ENCODE measurements around the gene PCYOX1L.

Gene PCYOX1L, protein sequence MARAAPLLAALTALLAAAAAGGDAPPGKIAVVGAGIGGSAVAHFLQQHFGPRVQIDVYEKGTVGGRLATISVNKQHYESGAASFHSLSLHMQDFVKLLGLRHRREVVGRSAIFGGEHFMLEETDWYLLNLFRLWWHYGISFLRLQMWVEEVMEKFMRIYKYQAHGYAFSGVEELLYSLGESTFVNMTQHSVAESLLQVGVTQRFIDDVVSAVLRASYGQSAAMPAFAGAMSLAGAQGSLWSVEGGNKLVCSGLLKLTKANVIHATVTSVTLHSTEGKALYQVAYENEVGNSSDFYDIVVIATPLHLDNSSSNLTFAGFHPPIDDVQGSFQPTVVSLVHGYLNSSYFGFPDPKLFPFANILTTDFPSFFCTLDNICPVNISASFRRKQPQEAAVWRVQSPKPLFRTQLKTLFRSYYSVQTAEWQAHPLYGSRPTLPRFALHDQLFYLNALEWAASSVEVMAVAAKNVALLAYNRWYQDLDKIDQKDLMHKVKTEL

DNA sequence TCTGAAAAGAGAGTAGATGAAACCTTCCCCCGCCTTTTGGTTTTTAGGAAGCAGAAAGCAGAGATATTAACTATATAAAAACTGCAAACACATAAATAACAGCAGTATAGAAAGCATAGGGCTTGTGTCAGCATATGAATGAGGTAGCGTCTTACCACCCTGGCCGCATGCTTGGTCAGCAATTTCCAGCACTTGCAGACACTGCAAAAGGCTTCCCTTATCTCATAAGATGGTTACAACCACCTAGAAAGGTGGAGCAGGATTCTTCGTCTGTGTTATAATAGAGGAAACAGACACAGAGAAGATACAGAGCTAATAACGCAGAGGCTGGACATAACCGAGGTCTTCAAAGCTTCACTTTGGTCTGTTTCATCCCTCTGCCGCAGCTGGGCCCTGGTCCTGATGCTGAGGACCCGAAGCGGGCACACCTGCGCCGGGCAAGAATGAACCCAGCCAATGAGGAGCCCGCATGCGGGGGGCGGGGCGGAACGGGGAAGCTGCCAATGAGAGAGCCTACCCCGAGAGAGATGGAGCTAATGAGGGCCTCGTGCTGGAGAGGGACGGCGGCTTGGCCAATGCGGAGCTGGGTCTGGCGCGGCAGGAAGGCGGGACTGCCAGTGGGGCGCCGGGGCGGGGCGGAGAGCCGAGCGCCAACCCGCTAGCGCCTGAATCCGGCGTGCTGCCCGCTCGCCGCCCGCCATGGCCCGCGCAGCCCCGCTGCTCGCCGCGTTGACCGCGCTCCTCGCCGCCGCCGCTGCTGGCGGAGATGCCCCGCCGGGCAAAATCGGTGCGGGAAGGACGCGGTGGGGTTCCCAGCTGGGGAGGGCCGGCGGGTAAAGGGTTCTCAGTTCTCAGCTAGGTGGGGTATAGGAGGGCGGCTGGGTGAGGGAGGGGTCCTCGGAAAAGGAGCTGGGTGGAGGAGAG, at the start of gene PCYOX1L:
Gene PCYOX1L, plus strand, starts transcription at position 677 of the 924 bp plus-strand sequence. Its CDS starts 23 bp downstream, at position 700.
- peak; percentile 91 for DNase-seq (ENCODE audit: low read depth)

DNA sequence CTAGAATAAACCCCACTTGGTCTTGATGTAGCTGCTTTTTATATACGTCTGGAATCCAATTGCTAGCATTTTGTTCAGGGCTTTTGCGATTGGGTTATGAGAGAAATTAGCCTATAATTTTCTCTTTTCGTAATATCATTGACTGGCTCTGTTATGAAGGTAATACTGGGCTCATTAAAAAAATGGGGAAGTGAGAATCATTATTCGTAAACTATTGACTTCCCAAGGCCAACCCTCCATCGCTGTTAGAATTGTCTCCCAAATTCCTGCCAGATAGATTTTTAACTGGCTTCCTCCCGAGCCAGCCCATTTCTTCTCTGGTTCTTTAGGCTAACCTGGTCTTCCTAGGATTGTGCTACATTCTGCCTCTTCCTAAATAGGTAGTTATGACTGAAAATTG, 48.5 kb upstream of the PCYOX1L start:
- DNase-seq (ENCODE audit: low read depth) = no peak

DNA sequence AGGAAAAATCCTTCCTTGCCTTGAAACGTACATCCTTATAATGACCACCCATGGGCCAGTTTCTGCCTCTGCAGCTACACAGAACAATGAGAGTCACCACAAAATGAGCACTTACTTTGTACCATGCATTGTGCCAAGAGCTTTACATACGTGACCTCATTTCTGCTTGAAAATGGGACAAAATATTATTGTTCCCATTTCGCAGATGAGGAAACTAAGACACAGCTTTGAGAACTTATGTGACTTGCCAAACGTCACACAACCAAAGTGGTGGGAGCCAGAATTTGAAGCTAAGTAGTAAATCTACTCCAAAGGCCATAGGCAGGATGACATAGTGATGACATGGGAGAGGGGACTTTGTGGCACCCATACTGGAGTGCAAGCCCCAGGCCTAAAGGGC, 47.4 kb upstream of the PCYOX1L start:
- DNase-seq (ENCODE audit: low read depth) = no peak

DNA sequence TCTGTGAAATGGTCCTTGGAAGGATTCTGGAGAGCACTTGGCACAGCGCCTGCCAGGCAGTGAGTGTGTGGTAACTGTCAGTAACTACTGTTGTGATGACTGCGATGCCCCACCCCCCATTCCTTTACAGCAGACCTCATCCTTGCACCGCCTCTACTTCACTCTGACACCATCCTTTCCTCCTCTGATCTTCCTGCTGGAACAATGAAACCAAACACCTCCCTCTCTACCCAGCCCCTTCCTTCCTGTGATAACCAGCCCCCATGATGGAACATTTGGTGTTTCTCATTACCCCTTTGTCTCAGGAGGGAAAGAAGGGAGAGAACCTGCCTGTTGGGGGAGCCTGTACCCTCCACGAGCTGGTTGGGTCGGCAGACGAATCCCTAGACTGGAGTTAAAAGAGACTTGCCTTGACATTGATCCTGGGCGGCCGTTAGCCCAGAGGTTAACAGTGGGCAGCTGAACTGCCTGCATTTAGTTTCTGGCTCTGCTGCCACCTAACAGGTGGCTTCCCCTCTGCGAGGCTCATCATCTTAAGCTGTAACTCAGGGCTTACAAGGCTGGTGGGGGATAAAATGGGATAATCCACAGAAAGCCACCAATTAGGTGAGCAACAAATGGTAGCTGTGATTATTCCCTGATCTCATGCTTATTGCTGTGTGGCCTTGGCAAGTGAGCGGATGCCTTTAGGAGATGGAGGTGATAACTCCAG, 46.7 kb upstream of the PCYOX1L start:
- DNase-seq (ENCODE audit: low read depth) = no peak

DNA sequence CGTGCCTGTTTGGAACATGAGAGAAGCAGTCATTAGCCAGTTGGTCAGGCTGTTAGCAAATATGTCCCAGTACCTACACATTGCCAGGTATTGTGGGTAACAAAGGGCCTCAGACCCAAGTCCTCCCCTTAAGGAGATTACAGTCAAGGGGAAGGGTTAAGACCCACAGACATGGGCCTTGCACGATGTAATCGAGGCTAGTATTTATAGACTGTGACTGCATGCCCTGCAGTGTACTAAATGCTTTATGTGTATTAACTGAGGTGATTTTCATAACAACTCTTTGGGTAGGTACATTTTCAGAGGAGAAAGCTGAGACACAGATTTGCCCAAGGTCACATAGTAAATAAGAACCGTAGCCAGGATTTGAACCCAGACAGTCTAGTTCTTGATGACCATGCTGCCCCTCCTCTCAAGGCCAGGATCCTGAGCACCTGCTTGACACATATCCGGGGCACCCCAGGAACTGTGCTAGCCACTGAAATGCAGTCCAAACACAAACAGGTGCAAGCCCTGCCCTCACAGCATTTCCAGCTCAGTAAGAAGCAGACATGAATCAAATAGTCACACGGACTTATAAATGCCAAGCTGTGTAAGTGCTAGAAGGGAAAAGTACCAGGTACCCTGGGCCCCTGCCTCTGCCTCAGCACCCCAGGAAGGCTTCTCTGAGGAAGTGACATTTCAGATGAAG, 44.5 kb upstream of the PCYOX1L start:
- no peak for DNase-seq (ENCODE audit: low read depth)

DNA sequence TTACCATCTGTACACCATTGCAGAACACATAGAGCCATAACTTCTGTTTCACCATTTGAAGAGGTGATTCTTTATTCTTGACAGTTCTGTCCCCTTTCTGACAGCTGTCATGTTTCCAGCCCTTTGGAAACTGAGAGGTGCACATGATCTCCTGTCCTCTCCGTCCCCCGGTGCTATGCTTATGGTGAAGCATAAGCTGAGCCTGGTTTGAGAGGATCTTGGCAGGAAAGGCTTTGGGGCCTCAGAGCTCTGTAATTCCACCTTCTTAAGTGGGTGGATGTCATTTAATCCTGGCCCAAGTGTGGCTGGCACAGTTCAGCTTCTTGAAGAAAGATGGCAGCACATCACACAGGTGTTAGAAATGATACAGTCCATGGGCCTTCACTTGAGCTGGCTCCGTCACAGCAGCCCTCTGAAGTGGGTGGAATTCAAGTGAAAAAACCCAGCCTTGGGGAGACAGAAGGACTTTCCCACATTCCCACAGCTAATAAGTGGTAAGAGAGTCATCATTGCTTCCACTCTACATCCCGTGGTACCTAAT, 43.2 kb upstream of the PCYOX1L start:
- no peak for DNase-seq (ENCODE audit: low read depth)

DNA sequence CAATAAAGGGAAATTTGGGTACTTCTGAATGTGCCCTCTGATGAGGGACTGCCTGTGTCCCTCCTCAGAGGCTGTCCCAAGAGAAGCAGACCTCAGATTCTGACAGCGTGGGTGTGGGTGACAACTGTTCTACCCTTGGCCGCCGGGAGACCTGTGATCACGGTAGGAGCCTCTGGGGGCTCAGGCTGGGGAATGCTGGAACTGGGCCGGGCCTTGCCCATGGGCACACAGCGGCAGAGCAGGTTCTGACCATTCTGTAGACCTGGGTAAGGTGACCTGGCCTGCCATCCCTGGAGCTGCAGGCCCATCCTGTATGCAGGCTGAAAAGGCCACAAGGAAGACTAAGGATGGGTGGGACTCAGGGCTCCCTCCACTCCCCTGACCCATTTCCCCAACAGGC, 42.1 kb upstream of the PCYOX1L start:
- no peak for DNase-seq (ENCODE audit: low read depth)

DNA sequence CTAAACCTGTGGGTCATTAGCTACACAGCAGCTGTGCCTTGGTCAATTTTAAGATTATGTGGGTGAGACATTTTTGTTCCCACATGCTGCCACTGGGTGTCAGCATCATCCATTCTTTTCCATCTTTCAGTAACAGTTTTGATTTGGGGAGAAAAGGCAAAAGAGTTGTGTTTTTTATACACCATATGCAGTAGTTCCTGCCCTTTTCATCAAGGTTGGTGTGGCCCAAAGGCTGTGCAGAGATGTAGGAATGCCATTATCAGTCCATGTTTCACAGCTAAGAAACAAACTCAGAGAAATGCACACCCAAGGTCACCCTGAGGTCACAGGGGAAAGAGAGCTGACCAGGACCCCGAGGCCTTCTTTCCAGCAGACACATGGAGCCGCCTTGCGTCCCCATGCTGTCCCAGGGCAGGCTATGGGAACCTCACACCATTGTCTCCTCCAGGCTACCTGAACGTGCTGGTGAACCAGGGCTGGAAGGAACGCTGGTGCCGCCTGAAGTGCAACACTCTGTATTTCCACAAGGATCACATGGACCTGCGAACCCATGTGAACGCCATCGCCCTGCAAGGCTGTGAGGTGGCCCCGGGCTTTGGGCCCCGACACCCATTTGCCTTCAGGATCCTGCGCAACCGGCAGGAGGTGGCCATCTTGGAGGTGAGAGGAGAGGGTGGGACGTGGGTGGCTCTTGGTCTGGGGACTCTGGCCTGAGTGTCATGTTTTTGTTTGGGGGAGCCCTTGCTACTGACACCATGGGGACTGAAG, 40.4 kb upstream of the PCYOX1L start:
- no peak for DNase-seq (ENCODE audit: low read depth)

DNA sequence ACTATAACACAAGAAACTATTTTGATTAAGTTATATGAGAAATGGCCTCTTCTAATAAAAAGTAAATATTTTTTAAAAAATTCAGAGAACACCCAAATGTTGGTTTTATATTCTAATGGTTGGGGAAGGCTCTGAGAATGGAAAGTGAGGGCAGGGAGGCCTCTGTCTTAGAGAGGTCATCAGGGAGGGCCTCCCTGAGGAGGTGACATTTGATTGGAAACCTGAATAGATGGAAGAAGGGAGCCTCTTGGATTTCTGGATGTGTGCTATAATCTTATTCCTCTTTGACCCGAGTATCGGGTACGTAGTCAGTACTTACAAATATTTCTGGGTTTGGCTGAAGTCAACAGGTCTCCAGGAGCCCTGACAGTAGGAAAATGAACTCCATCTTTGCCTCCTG, 38.7 kb upstream of the PCYOX1L start:
- no peak for DNase-seq (ENCODE audit: low read depth)

DNA sequence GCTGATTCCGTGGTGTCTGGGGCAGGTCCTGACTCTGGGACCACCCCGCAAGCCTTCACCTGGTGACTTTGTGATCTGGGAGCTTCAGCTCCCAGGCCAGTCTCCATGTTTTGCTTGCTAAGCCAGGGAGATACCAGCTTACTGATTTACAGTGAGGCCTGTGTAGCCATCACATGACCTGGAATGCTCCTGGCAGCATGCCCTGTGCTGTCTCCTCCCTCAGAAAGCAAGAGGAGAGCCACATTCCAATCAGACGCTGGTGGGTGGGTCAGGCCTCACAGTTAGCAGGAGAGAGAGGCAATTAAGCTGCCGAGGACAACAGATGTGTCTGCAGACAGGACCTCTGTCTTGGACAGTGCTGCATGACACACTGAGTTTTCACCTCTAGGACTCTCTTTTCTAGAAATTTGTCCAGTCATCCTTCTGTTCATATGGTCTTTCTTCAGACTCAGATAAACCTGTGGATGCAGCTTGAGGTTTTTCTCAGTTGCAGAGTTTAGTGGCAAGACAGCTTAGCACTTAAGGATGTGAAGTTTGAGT, 37.0 kb upstream of the PCYOX1L start:
- no peak for DNase-seq (ENCODE audit: low read depth)

DNA sequence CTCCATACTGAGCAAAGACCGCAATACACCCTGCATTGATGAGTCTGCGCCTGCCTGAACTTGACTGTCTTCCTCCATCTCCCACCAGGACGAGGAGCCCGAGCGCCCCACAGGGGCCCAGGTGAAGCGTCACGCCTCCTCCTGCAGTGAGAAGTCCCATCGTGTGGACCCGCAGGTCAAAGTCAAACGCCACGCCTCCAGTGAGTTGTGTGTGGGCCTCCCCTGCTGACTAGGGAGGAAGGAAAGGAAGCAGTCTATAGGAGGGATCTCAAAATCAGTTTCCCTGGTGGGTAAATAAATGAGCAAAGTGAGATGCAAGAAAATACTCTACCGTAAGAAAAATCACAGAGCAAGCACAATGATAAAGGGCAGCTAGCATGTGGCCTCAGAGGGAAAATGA, 35.3 kb upstream of the PCYOX1L start:
- DNase-seq (ENCODE audit: low read depth) = no peak

DNA sequence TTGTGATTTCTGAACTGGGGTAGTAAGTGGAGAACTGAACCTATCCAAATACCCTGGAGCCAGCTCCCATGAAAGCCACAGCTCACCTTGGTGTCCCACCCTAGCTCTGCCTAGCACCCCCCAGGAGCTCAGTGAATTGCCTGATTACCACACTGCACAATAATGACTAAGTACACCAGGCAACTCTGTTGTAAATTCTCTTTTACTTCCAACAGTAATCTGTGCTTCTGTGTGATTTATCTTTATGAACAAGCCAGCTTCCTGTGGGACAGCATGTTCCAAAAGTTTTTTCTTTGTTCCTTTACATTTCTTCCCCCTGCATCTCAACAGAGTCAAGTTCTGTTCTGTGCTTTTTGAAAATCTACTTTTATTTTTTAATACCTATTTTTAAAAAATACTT, 34.6 kb upstream of the PCYOX1L start:
- DNase-seq (ENCODE audit: low read depth) = no peak

DNA sequence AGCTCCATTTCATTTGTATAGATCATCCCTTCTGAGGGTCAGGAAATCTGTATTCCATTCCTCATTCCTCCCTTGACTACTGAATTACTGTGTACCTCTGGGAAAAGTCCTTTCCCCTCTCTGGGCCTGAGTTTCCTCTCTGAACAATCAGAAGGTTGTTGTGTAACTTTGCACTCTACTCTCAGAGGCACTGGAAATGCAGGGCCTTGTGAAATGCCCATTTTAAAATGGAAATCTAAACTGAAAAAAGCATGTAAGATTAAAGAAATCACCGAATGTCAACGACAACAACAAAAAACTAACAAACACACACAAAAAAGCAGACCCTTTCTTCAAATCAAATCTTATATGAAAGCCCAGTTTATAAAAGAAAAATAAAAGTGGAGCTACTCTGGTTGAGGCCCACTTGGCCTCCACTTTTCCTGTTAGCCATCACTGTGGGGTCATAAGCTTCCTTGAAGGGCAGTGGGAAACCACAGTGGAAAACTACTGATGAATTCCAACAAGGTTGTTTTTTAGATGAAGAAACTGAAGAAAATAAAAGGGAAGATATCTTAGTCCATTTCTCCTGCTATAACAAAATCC, 34.1 kb upstream of the PCYOX1L start:
- DNase-seq (ENCODE audit: low read depth) = no peak

DNA sequence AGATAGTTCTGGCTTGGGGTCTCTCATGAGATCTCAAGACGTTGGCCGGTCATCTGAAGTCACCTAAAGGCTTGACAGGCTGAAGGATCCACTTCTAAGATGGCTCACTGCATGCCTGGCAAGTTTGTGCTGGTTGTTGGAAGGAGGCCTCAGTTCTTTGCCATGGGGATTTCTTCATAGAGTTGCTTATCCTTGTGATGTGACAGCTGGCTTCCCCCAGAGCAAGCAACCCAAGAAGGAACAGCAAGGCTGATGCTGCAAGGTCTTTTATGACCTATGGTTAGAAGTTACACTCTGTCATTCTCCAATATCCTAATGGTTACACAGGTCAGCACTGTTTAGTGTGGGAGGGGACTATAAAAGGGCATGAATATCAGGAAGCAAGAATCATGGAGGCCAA, 33.2 kb upstream of the PCYOX1L start:
- no peak for DNase-seq (ENCODE audit: low read depth)

DNA sequence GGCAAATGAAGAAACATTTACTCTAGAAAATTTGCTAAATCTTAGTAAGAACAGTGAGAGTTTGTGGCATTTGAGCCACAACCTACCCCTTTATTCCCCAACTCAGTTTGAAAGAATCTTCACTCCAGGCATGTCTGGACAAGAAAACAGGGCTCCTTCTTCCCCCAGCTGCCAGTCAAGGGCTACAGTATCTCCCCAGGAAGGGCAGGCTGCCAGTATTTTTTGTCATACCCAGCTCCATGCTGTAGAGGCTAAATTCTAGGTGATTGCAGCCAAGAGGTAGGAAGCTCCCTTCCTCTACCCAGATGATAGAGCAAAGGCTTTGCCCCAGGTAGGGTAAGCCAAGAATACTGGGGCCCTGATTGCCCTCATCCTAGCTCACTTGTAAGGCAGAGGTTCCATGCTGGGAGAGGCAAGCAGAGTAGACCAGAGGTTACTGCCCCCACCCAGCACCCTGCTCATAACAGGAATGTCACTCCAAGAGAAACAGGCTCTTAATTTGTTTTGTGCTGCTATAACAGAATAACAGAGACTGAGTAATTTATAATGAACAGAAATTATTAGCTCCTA, 32.6 kb upstream of the PCYOX1L start:
- DNase-seq (ENCODE audit: low read depth) = no peak

DNA sequence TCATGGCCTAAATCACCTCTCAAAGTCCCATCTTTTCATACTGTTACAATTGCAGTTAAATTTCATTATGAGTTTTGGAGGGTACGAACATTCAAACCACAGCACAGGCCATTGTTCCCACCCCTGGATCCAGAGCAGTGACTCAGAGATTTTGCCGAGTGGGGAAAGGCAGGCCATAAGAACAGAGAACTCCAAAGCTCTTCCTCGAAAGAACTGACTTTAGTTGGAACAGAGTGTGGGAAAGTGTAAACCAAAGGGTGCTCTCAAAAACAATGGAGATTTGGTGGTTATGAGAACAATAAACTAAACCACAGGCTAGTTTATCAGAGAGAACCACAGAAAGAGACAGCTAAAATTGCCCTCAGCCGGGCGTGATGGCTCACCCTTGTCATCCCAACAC, 32.0 kb upstream of the PCYOX1L start:
- DNase-seq (ENCODE audit: low read depth) = no peak

DNA sequence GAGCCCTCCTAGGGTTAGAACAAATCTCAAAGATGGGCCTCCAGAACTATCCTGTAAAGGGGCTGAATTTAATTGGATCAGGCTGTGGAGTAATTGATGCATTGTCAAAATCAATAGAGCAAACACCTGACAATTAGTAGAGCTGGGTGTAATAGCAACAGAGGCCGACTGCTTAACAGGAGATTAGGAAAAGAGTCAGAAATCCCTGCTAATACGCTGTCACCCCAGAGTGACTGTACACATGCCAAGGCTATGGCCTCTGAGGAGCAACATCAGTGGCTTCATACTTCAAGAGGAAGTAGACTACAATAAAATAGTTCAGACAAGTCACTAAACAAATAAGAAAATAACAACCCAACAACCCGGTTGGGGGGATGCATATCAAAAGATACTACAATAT, 31.2 kb upstream of the PCYOX1L start:
- no peak for DNase-seq (ENCODE audit: low read depth)

DNA sequence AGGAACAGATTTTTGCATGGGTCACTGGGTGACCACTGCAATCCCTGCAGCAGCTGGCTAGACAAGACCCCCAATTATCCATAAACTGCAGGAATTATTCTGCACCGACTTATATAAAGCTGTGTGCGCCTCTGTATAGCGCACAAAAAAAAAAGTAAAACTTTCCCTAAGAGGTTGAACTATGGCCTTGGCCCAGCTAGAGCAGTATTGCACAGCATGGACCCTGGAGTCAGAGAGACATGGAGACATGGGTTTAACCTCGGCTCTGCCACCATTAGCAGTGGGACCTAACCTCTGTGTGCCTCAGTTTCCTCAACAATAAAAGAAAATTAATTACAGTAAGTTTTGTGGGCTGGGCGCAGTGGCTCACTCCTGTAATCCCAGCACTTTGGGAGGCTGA, 29.7 kb upstream of the PCYOX1L start:
- DNase-seq (ENCODE audit: low read depth) = no peak

DNA sequence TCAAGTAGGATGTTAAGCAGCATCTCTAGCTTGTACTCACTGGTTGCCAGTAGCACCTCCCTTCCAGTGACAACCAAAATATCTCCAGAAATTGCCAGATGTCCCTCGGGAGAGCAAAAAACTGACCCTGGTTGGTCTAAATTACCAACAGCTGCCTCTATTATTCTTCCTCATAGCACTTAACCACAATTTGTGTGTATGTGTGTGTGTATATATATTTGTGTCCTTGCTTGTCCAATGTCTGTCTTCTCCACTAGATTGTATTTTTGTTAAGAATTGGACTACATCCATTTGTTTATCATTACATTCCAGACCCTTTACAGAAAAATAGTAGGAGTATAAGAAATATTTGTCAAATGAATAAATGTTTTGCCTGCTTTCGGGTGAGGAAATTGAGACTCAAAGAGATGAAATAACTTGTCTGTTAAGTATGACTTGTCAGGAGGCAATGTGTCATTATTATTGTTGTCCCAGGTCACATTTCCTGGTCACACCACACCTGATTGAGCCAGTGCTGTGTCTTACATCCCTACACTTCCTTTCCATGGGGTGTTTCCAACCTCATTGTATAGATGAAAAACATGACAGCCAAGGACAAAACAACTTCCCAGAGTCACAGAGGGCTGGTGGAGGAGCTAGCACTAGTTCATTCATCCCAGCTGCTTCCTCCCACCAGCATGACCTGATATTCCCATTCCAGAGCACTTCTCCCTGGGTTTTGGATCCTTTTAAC, 24.0 kb upstream of the PCYOX1L start:
- no peak for DNase-seq (ENCODE audit: low read depth)

All from T-helper 22 cell (primary cell).